Measurements from ENCODE around the gene CEBPB. TPM values are rescaled to one million over a fixed set of nuclear protein-coding genes. Genes with fewer than 3 reads are reported as not detected.

The CEBPB gene
- total RNA-seq, 1 donor from 2014 or later, result 87.4 TPM

DNA sequence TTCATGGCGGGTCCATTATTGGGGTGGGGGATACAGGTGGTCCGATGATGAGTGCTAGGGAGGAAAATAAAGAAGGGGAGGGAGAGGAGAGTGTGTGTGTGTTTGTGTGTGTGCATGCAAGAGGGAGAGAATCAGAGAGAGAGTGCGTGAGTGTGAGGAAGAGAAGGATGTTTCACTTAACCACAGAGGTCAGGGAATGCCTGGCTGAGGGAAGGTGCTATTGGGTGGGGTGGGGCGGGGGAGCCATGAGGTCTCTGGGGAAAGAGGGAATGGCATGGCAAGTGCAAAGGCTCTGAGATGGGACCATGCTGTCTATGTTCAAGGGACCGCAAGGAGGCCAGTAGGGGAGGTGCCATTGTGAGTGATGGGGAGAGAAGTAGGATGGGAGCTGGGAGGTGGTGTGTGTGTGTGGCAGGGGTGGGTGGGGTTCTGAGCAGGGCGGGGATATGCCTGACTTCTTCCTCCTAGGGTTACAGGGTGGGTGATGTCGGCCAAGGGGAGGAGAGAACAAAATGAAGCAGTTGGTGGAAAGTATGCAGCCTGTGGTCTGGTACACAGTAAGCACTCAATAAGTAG is 23.0 kb downstream of the CEBPB start:
- DNase-seq (ENCODE audit: low spot score), result no peak

DNA sequence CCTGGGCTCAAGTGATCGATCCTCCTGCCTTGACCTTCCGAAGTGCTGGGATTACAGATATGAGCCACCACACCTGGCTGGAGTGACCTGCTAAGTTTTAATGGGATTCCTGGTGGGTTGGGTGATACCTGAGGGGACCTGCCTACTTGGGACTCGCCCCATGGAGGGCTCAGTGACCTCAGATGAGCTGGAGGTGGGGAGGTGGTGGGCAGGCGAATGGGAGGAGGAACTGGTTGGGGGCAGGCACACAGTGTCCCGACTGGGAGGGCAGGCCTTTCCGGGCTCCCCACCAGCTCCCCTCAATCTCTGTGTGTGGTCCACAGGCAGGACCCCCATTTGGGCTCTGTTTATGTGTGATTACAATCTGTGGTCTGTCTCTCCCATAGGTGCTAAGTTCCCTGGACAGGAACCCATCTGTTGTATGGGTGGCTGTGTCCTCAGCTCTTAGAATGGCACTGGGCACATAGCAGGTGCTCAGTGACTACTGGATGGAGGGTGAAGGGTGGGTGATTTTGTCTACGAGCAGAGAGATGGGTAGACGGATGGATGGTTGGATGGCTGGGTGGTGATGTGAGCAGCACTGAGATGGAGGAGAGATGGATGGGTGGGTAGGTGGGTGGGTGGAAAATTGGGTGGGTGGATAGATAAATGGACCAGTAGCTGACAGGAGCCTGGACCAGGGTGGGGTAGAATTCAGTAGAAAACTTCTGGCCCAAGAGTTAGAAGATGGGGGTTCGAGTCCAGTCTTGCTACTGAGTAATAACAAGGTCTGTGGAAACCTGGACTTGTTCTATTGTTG is 23.8 kb downstream of the CEBPB start:
- DNase-seq (ENCODE audit: low spot score), result no peak

DNA sequence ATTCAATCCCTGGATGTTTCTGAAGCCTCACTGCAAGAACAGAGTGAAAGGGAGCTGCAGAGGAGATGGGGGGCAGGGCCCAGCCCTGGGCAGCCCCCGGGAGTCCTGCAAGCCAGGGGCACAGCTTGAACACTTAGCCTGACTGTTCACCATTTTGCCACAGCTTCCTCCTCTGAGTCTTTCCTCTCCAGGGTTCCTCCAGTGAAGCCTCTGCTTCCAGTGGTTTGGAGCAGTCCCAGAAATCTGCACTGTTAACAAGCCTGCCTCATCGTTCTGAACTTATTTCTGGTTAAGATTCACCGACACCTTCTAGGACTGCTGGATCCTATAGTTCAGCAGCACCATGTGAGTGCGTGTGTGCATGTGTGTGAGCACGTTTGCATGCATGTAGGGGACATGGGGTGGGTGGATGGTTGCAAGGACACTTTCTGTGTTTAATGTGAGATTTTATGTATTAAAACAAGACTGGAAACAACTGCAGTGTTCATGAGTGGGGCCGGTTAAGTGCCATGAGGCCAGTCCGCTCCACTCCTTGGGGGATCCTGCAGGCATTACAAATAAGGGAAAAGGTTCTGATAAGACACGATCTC is 24.6 kb downstream of the CEBPB start:
- DNase-seq (ENCODE audit: low spot score), result no peak

DNA sequence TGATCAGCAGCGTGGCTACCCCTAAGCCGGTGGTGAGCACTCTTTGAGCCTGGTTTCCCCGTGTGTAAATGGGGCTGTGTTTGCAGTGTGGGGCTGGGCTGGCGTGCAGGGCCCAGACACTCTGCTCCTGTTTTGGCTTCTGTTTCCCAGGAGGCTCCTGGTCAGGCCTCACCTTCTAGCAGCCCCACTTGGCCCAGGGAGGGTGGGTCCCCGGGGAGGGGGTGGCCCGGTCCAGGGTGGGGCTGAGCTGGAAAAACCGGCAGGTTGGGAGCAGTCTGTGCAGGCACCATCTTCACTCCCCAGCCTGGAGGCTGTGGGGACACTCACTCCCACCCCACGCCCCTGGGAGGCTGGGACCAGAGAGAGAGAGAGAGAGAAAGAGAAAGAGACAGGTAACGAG is 25.3 kb downstream of the CEBPB start:
- no peak for DNase-seq (ENCODE audit: low spot score)

GRCh38 chr20:50216543-50217206 is 26.0 kb downstream of the CEBPB start:
- no peak for DNase-seq (ENCODE audit: low spot score)

GRCh38 chr20:50217207-50217949 is 26.7 kb downstream of the CEBPB start:
- no peak for DNase-seq (ENCODE audit: low spot score)

DNA sequence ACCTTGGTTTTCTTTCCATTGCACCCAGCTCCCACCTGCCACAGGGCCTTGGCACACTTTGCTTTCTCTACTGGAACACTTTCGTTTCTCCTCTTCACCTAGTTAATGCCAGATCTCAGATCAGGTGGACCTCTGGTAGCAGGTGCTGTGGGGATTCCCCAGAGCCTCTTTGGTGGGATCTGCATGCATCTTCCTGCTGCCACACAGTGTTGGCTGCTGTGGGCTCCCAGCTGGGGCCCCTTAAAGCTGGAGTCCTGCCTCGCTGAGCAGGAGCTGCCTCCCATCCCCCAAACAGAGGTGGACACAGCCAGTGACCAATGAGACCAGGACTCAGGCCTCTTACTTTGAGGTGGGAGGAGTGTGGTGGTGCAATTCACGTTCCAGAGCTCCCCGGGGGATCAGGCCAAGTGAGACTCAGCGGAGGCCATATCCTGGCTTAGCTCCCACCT is 28.4 kb downstream of the CEBPB start:
- DNase-seq (ENCODE audit: low spot score), result no peak

DNA sequence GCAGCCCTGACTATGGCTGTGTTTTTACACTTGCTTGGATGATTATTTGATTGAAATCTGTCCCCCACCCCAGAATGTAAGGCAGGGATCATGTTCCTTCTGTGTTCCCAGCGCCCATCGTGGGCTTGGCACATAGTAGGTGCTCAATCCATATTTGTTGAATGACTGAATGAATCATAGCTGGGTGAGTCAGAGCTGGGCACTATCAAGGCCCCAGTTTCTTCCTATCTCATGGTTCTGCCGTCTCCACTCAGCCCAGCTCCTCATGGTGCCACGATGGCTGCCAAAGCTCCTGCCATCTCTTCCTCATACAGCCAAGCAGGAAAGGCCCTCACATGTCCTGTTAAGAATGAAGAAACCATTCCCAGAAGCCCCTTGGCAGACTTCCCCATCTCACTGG is 29.0 kb downstream of the CEBPB start:
- no peak for DNase-seq (ENCODE audit: low spot score)

DNA sequence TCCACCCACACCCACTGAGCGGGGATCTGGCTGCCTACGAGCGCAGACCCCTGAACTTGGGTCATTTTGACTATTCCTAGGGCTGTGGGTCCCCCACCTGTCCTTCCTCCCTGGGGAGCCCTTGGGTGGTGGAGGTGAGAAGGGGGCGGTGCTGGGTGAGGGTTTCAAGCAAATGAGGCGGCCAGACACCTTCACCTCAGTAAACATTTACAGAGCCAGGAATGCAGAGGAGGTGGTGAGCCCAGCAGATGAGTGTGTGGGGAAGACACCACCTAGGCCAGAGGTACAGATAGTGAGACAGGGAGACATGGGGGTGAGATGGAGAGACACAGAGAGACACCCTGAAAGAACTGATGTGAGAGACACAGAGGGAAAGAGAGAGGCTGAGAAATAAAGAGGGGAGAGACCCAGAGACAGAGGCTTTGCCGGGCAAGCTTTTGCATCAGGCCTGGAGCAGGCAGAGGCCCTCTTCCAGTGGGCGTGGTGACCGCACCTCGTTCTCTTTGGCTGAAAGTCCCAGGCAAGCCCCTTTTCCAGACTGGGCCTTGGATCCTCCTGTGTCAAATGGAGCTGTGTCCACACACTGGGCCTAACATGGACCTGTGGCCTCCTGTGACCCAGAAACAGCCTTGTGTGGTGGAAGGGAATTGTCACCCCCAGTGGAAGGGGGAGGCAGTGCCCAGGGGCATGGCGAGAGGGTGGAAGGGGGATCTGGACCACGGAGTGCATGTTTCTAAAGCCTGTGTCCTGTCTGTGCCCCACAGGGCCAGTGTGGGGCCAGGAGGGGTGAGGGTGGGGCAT is 29.7 kb downstream of the CEBPB start:
- DNase-seq (ENCODE audit: low spot score), result no peak

GRCh38 chr20:50220894-50221365 is 30.3 kb downstream of the CEBPB start:
- DNase-seq (ENCODE audit: low spot score), result no peak

GRCh38 chr20:50221501-50222308 is 31.1 kb downstream of the CEBPB start:
- DNase-seq (ENCODE audit: low spot score), result no peak

DNA sequence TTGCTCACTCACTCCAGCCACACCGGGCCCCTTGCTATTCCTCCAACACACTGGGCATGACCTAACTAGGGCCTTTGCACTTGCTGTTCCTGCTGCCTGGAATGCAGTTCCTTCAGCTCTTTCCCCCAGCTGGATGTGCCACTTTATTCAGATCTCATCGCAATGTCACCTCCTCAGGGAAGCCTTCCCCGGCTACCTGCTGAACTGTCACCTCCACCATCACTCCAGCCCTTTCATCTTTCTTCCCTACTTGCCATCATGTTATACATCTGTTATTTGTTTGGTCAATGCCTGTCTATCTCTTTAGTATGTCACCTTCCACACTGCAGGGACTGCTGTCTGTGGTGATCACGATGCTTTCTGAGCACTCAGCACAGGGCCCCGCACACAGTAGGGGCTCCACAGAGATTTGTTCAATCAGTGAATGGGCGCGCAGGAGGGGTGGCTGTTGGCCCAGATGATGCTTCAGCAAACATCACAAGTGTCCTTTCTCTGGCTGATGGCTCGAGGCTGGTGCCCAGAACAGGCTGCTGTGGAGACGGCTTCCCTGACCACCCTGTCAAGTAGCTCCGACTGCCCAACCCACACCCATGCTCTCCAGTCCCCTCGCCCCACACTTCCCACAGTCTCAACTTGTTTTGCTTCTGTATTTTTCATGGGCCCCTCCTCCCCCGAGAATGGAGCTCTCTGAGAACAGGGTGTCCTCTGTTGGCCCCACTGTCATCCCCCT is 31.8 kb downstream of the CEBPB start:
- DNase-seq (ENCODE audit: low spot score), result no peak

GRCh38 chr20:50223039-50224005 is 32.7 kb downstream of the CEBPB start:
- no peak for DNase-seq (ENCODE audit: low spot score)

GRCh38 chr20:50224052-50224451 is 33.4 kb downstream of the CEBPB start:
- DNase-seq (ENCODE audit: low spot score), result no peak

- DNase-seq (ENCODE audit: low spot score), result peak; percentile 66
These were observed 34.1 kb downstream of the CEBPB start for GRCh38 chr20:50224531-50225255.

- no peak for DNase-seq (ENCODE audit: low spot score)
These were observed 35.7 kb downstream of the CEBPB start for GRCh38 chr20:50226093-50226974.
